Measurements from ENCODE around the gene WDFY1.

WDFY1 gene, protein sequence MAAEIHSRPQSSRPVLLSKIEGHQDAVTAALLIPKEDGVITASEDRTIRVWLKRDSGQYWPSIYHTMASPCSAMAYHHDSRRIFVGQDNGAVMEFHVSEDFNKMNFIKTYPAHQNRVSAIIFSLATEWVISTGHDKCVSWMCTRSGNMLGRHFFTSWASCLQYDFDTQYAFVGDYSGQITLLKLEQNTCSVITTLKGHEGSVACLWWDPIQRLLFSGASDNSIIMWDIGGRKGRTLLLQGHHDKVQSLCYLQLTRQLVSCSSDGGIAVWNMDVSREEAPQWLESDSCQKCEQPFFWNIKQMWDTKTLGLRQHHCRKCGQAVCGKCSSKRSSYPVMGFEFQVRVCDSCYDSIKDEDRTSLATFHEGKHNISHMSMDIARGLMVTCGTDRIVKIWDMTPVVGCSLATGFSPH

DNA sequence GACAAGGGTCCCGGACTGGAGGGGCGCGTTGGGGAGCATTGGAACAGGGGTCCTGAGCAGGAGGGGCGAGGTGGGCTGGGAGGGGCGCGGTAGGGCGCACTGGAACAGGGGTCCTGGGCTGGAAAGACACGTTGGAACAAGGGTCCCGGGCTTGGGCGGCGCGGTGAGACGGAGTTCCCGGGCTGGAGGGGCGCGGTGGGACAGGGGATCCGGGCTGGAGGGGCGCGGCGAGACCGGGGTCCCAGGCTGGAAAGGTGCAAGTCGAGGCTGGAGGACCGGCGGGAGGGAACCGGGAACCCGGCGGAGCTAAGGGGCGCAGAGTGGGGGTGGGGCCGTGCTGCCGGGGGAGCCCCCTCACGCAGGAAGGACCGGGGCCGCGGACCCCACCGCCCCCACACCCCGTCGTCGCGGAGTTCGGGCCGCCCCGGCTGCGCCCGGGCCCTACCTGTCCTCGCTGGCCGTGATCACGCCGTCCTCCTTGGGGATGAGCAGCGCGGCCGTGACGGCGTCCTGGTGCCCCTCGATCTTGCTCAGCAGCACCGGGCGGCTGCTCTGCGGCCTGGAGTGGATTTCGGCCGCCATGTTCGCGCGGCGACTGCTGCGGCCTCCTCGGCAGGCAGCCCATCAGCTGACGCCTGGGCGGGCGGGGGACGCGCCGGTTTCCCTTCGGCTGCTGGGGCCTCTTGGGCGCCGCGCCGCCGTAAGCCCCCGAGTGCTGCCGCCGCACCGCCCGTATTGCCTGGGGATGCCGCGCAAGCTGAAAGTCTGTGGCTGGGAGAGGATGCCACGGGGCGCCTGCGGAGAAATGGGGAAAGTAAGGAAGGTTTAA is at the start of gene WDFY1:
Gene WDFY1, minus strand, starts transcription at position 633 of the 829 bp plus-strand sequence. Its CDS starts 51 bp downstream, at position 582.
- peak; percentile 49 to 63 for DNase-seq (ENCODE audit: low read depth in 2 of 2, low spot score in 1 of 2)

DNA sequence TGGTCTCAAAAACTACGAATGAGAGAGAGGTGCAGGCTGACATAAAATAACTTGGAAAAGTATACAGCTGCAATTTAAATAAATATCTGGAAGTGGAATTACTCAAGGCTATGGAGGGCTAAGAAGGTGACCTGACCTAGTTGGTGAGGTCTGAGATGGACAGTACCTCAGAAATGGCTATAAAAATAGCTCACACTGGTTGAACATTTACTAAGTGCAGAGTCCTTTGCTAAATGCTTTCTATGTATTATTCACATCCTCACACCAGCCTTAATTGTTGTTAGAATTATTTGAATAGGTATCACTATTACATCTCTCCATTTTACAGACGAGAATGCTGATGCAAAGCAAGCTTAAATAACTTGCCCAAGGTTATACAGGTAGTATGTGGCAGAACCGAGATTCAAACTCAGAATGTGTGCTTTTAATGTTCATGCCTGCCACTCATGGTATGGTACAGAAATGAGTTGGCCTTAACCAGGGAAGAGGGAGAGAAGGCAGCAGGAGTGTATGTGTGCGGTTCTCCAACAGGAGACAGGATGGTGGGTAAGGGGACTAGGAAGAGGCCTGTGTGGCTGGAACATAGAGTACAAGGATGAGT is 49.5 kb upstream of the WDFY1 start:
- DNase-seq (ENCODE audit: low read depth in 2 of 2, low spot score in 1 of 2) = no peak

DNA sequence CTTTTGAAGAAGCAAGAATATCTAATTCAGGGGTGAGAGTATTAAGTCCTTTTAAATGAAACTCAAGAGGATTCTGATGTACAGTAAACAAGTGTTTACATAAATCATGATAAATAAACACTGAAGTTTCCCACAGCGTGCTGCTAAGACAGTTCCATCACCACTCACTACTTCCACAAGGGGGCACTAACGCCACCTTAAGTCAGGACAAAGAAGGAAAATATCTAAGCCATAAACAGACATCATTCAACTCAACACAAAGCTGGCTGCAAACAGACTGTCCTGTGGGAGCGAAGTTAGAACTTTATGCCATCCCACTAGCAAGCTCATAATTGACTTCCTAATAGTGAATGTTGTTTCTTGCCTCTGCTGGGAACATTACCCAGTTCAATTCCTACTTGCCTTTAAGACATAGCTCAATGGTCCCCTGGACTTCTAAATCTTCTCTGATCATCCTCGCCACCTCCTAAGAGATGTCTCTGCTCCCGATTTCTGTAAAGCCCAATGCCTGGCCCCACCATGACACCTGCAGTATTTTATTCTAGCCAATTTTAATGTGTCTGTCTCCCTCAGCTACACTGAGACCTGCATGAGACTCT is 48.6 kb upstream of the WDFY1 start:
- DNase-seq (ENCODE audit: low read depth in 2 of 2, low spot score in 1 of 2) = peak; percentile 23 to 33

DNA sequence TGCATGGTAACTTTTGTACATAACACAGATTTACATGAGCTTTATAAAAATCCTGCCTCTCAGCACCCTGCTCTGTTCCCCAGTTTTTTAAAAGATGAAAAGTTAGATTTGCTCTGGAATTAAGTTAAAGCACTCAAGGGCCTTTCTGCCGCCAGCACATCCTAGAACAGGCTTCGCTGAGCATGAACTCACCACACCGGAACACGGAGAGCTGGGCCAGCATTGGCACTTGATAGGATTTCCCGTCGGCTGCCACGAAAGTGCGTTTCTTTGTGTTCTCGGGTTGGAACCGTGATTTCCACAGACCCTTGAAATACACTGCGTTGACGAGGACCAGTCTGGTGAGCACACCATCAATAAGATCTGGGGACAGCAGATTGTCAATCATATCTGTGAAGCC is 46.5 kb upstream of the WDFY1 start:
- no peak for DNase-seq (ENCODE audit: low read depth in 2 of 2, low spot score in 1 of 2)

DNA sequence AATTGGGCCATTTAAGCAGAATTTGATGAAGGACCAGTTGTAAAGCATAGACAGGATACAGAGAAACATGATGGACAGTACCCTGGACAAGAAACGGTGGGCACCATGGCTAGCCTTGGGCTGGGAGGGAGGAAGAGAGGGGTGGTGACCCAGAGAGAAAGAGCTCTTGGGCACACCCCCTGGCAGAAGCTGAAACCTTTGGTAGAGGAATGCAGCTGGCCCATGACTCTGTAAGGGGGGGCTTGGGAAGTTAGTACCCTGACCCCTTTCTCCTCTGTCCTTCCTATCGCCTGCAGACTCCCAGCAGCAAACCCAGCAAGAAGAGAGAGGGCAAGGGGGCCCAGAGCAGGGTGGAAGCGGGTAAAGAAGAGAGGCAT is 44.7 kb upstream of the WDFY1 start:
- no peak for DNase-seq (ENCODE audit: low read depth in 2 of 2, low spot score in 1 of 2)

DNA sequence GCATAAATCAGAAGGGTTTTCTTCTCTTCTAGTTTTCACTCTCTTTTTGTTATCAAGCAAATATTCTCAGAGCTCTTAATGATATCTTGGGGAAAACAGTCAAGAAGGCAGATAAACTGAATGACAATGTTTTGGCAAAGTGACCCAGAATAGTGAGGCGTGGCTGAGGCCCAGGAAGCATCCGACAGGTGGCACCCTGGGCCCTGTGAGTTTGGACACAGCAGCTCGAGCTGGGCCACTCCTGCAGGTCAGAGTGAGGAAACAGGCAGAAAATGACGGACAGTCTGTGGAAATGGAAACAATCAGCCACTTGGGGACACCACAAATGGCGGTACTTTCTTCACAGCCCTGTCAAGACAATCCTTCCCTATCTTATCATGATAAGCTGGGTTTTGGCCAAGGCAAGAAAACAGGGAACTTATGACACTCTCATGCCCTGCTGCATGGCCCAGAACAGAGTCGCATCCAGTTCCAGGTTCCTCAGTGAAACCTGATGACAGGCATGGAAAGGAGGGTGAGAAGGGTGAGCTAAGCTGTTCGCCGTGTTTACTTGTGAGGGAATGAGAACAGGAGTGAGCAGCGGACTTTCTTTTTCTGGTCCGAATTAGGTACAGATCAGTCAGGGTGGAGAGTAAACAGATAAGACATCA is 44.2 kb upstream of the WDFY1 start:
- no peak for DNase-seq (ENCODE audit: low read depth in 2 of 2, low spot score in 1 of 2)

DNA sequence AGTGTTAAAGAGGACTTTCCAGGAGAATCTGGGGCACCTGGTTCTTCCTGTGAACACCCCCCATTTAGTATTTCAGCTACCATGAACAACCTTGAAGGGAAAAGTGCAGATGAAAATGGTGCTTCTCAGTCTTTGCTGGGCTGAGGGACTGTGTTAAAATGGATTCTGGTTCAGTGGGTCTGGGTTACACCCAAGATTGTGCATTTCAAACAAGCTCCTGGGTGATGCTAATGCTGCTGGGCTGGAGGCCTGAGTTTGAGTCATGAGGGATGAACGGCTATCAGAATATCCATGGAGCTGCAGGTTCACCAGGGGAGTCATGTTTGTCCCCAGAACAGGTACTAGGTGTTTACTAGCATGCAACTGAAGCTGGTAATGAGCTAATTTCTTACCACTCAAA is 36.1 kb upstream of the WDFY1 start:
- DNase-seq (ENCODE audit: low read depth in 2 of 2, low spot score in 1 of 2) = no peak

DNA sequence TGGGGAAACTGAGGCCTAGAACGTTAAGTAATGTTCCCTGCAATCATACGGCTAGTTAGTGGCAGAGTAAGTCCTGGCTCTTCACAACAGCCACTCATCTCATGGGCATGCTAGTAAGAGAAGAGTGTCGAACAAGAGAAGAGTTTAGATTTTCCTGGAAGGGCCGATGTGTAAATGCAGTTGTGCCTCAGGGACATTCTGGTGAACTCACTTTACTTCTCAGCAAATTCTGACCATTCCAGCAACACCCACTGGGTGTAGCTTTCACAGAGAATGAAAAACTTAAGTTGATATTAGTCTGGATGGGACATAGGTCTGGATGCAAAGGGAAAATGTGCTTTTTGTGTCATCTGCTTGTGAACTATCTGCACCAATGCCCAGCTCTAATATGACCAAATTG is 35.7 kb upstream of the WDFY1 start:
- DNase-seq (ENCODE audit: low read depth in 2 of 2, low spot score in 1 of 2) = no peak

DNA sequence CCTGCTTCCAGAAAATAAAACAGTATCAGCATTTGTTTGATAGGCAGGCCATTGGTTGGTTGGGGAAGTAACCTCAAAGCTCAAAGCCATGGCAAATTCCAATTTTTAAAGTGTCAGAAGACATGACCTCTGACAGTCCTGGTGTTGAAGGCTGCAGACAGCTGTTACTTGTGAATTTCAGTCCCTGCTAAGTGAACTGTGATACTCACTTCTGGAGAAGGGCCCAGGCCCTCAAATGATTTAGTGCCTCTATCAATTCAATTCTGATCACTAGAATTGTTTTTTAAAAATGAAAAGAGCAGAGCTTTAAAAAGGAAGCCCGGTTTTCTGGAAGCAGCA is 35.2 kb upstream of the WDFY1 start:
- no peak for DNase-seq (ENCODE audit: low read depth in 2 of 2, low spot score in 1 of 2)

DNA sequence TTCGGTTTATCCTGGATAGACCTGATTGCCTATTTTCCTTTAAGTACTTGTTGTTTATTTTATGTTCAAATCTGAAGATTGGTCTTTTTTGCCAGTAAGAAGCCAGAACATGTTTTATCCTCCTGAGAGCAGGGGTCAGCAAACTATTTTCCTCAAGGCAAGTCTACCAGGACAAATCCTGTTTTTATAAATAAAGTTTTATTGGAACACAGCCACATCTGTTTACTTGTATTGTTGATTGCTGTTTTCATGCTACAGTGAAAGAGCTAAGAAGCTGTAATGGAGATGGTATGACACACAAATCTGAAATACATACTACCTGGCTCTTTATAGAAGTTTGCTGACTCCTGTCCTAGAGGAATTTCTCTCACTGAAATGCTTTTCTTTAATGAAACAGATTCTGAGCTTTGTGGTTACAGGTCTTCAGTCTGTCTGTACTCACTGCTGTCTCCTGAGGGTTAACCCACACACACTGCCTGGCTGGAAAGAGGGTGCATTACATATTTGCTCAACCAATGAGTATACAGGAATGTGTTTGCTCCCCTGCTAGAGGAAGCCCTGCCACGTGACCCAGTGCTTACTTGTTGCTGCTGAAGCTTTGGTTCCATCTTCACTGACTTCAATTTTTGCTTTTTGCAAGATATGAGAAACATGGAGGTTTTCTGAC is 34.7 kb upstream of the WDFY1 start:
- DNase-seq (ENCODE audit: low read depth in 2 of 2, low spot score in 1 of 2) = no peak

DNA sequence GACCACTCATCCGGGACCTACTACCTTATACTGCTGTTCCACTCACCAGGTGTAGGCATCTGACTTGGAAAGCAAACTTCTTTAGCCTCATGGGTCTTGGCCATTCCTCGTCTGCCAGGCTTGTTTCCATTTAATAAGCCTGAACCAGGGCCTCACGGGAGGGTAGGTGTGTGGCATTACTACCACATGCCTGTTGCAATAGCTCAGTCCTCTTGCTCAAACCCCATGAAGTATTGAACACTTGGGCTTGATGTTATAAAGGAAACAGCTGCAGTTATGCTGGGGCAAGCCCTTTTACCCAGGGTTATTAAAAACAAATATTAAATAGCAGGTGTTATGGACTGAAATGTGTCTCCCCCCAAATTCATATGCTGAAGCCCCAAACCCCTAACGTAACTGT is 33.3 kb upstream of the WDFY1 start:
- no peak for DNase-seq (ENCODE audit: low read depth in 2 of 2, low spot score in 1 of 2)

DNA sequence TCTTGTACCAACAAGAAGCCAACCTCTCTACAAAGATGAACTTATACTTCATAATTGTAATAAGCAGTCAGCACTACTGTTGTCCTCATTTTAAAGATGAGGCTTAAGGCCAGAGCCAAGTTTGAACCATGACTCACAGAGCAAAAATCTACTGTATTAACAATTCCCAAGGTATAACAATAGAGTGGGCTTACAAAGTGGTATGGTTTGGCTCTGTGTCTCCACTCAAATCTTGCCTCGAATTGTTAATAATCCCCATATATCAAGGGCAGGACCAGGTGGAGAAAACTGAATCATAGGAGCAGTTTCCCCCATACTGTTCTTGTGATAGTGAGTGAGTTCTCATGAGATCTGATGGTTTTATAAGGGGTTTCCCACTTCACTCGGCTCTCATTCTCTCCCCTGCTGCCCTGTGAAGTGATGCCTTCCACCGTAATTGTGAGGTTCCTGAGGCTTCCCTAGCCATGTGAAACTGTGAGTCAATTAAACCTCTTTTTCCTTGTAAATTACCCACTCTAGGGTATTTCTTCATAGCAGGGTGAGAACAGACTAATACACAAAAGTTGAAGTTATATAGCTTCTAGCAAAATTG is 31.6 kb upstream of the WDFY1 start:
- no peak for DNase-seq (ENCODE audit: low read depth in 2 of 2, low spot score in 1 of 2)

DNA sequence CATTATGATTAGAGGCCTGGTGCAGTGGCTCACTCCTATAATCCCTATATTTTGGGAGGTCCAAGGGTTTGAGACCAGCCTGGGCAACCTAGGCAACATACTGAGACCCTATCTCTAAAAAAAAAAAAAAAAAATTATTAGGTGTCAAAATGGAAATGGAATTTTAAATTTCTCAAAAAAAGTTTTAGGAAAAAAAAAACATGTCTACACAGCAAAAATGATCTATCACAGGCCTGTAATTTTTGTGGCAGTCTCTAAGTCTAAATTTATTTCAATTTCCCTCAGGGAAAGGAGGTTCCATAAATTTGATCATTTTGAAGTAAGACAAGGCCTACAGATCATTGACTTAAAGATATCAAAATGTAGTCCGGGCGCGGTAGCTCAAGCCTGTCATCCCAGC is 28.5 kb upstream of the WDFY1 start:
- DNase-seq (ENCODE audit: low read depth in 2 of 2, low spot score in 1 of 2) = no peak

DNA sequence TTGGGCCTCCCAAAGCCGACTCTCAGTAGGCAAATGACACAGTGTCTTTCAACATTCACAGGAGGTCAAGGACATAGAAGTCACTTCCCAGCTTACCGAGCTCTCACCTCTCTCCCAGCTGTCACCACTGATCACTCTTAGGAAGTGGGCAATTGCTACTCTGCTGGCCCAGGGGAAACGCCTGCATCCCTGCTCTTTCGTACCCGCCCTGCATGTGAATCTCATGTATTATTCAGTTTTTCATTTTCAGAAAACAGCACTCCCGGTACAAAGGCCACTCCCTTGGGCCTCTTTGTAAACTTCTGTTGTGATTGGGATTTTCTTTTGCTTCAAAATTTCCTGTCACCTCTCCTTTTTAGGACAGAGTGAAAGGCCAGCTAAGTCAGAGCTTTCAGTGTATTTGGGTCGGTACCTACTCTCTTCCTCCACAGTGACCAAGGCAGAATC is 27.5 kb upstream of the WDFY1 start:
- DNase-seq (ENCODE audit: low read depth in 2 of 2, low spot score in 1 of 2) = no peak

DNA sequence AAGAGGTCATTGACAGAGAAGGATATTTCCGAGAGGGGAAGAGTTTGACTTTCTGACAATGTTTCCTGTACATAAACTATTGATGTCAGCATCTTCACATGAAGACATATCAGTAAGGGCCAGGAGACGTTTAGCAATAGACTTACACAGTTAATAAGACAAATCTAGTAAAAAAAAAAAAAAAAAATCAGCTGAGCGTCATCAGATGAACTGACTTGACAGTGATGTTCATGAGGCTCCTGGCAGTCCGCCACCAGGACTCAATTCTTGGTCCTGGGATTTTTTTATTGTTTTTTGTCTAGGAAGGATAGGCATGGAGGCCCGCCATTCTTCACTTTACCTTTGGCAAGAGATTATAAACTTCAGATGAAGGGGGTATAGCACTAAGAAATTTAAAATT is 26.6 kb upstream of the WDFY1 start:
- no peak for DNase-seq (ENCODE audit: low read depth in 2 of 2, low spot score in 1 of 2)

DNA sequence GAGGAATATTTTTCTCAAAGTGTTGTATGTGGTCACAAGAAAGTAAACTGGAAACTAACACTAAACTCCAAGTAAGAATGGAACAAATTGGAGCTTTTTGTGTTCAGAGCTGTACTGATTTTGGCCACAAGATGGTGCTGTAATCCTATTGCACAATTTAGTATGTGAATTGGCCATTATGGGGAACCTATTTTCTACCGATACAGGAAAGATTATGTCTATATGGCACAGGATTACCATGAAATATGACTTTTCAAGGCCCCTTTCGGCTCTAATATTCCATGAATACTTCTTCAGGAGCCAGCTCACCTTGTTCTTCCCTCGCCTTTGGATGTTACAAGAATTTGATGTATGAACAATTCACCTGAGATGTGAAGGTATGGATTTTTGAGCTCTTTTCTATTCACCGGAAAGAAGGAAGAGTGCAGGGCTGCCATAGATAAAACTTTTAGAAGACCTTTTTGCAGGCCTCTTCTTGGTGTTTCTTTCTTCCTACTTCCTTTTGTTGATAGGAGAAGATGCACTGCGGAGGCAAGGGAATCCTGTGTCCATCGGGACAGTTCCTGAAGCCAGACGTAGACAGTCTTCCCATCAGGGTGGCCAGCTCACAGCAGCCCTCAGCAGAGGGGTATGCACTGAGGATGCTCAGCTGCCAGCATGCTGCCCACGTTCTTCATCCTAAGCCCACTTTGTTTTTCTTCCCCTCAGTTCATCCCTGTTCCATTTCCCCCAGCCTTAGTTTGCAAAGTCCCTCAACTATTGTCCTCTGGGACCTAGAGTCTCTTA is 25.4 kb upstream of the WDFY1 start:
- peak in 1 of 2 donors; percentile 29 for DNase-seq (ENCODE audit: low read depth in 2 of 2, low spot score in 1 of 2)

DNA sequence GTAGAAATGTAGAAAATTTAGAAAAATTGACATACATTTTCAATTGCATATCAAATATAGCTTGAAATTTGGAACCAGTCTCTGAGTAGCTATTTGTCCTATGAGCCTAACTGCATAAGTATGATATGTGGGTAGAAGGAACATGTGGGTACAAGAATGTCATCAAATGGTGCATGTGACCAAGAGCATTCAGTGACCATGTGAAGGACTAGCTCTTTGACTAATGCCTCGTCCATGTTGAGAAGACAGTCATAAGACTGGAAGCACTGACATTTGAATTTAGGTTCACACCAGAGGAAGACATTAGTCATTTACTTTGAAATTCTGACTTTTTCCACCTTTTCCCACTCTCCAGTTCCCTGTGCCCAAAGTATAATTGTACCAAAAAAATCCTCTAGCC is 24.7 kb upstream of the WDFY1 start:
- DNase-seq (ENCODE audit: low read depth in 2 of 2, low spot score in 1 of 2) = no peak

DNA sequence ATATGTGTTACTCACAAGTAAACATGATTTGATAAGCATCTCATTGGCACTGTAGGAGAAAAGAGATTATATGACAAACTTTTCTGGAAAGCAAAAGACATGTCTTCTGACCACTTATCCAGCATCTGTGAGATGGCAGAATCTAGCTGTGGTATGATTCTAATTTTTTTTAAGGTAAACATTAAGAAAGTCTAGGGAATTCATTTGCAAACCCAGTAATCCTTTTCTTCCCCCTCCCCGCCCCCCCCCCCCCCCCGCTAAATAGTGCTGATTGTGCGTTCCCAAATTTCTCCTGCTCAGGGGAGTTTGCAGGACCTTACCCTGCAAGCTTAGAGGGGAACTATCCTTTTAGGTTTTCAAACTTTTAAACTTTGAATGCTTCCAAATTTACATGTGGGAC is 24.2 kb upstream of the WDFY1 start:
- no peak for DNase-seq (ENCODE audit: low read depth in 2 of 2, low spot score in 1 of 2)

DNA sequence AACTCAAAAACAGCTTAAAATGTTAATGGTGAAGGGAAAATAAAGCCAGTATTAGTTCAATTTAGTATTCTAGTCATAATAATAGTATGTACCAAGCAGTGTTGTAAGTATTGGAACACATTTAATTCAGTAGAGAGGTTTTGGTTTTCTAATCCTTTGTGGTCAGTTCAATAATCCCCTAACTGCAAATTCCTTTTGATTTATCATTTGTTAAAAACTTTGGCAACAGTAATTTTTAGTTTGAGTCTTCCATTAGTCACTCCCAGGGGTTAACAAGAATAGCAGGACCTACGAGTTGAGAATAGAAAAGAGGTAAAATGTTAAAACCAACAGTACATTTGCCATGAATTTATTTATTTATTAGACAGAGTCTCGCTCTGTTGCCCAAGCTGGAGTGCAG is 22.8 kb upstream of the WDFY1 start:
- no peak for DNase-seq (ENCODE audit: low read depth in 2 of 2, low spot score in 1 of 2)

DNA sequence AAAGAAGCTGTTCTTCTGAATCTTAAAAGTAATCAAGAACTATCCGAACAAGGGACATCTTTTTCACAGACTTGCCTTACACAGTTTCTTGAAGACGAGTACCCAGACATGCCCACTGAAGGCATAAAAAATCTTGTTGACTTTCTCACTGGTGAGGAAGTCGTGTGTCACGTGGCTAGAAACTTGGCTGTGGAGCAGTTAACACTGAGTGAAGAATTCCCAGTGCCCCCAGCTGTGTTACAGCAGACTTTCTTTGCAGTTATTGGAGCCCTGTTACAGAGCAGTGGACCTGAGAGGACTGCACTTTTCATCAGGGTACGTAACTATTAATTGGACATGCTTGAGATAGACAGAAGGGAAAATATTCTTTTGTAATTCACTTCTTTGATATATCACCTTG is 14.6 kb upstream of the WDFY1 start:
- DNase-seq (ENCODE audit: low read depth in 2 of 2, low spot score in 1 of 2) = no peak

Data from stimulated activated CD8-positive, alpha-beta memory T cell treated with anti-CD3 and anti-CD28 coated beads, Interleukin-4, amount 100 ng/mL, for 4 hours (primary cell).